DND-41 (cell line): Measurements from ENCODE around the gene ADRB1.

Experiments
- CTCF ChIP-seq: IDR thresholded peaks from 2 replicates; pipeline ENCODE4 v1.5.1; 2012; ENCODE audit warnings: borderline replicate concordance, low read length, moderate library complexity, mild to moderate bottlenecking; ENCODE audit not compliant: poor library complexity, severe bottlenecking; ENCODE audit errors: extremely low read depth
- EZH2 ChIP-seq: IDR thresholded peaks from 3 replicates; pipeline ENCODE4 v1.6.1; 2012; ENCODE audit warnings: borderline replicate concordance, low read depth, mild to moderate bottlenecking, moderate library complexity, low read length, inconsistent platforms; ENCODE audit not compliant: severe bottlenecking

- TF ChIP-seq CTCF (no peak), EZH2 (no peak)
Measured at GRCh38 chr10:113999531-113999930, 44.1 kb upstream of the ADRB1 start.
